Measurements from ENCODE around the gene TRPV2. TPM values are rescaled to one million over a fixed set of nuclear protein-coding genes. Genes with fewer than 3 reads are reported as not detected.
A peak's percentile ranks its signal among the peaks of the same experiment; 100 is the strongest.

TRPV2 gene
- total and polyA plus RNA-seq, 9 of the 15 experiments (the other 6 are each of a cell fraction or from before 2014, with no cell fraction given), result 10.0 to 97.5 (median 30.3) TPM

- TF ChIP-seq PBX2 (CRISPR knock-in tag; IDR thresholded peaks at IDR 0.05; ENCODE audit: low read depth), result no peak
- peak; percentile 64 for TF ChIP-seq PBX2 (tag; conservative IDR thresholded peaks at IDR 0.05; ENCODE audit: low read depth)
- peak; percentile 43; the same call in 1 of the 2 replicates for TF ChIP-seq CC2D1A (IDR thresholded peaks at IDR 0.05)
- TF ChIP-seq THRB (CRISPR knock-in tag; conservative IDR thresholded peaks at IDR 0.05), result peak; percentile 86; the same call in 1 of the 2 replicates
- TF ChIP-seq CCAR2 (IDR thresholded peaks at IDR 0.05; ENCODE audit: low read depth, low read length), result no peak
- TF ChIP-seq BRCA1 (IDR thresholded peaks at IDR 0.05), result no peak
- TF ChIP-seq BRCA1 (CRISPR knock-in tag; IDR thresholded peaks at IDR 0.05), result no peak
- TF ChIP-seq ZNF143 (CRISPR knock-in tag; IDR thresholded peaks at IDR 0.05), result no peak
- TF ChIP-seq ZNF717 (CRISPR knock-in tag; IDR thresholded peaks at IDR 0.05), result no peak
- no peak for TF ChIP-seq ZNF324 (CRISPR knock-in tag; IDR thresholded peaks at IDR 0.05)
- no peak for TF ChIP-seq FOXP4 (CRISPR knock-in tag; IDR thresholded peaks at IDR 0.05; ENCODE audit: borderline replicate concordance)
- no peak for TF ChIP-seq ZNF449 (CRISPR knock-in tag; IDR thresholded peaks at IDR 0.05)
- no peak for TF ChIP-seq TGIF2 (CRISPR knock-in tag; IDR thresholded peaks at IDR 0.05)
- no peak for TF ChIP-seq FOXA1 (IDR thresholded peaks at IDR 0.05; ENCODE audit: borderline replicate concordance)
- no peak for TF ChIP-seq MCM3 (IDR thresholded peaks at IDR 0.05)
- no peak for TF ChIP-seq ZNF23 (CRISPR knock-in tag; IDR thresholded peaks at IDR 0.05)
- 0 out of 4 replicates have a peak, but pooled peaks of 1 of the 2 experiments have one; percentile 57 for TF ChIP-seq MLX (CRISPR knock-in tag; conservative IDR thresholded peaks at IDR 0.05)
- TF ChIP-seq TAF9B (IDR thresholded peaks at IDR 0.05; ENCODE audit: partially characterized antibody), result peak; percentile 97
- TF ChIP-seq PREB (CRISPR knock-in tag; IDR thresholded peaks at IDR 0.05), result no peak
Measured at GRCh38 chr17:16380640-16381495, 34.5 kb upstream of the TRPV2 start, which contains the start of gene UBB (continued).
